GM12878 (cell line): Measurements from ENCODE around the gene SHC3. TPM values are rescaled to one million over a fixed set of nuclear protein-coding genes. Genes with fewer than 3 reads are reported as not detected.

ENCODE experiments used
- ATAC-seq: fragments of 200-7000 bp; cut with Tn5 transposase; 3 replicates; pipeline ENCODE4 v1.9.1; 2020; ENCODE audit warnings: mild to moderate bottlenecking, moderate library complexity
- BruUV-seq: library from RNA; stranded (reverse); fragments of 400-500 nt; replicated peaks from 2 replicates; lab custom pipeline; 2021; lab: Mats Ljungman, UMichigan
- CTCF ChIA-PET: fragments of 300-600 bp; sonication (Branson Sonifier 250); formaldehyde crosslinking; extraction: SDS; loops from one replicate; lab custom pipeline; 2021; ENCODE audit warnings: inconsistent platforms; lab: Yijun Ruan, JAX
- POLR2A ChIA-PET: fragments of 350-600 bp; formaldehyde crosslinking; extraction: SDS; loops from one replicate; lab custom pipeline; 2021; ENCODE audit warnings: inconsistent platforms; lab: Charles Lee
- RAD21 ChIA-PET: fragments of 300-600 bp; sonication (Branson Sonifier 250); formaldehyde crosslinking; loops from one replicate; lab custom pipeline; 2023; ENCODE audit warnings: antibody characterized with exemption; ENCODE audit not compliant: unreplicated experiment; lab: Charles Lee
- SMC1A ChIA-PET: fragments of 300-600 bp; sonication (Branson Sonifier 250); formaldehyde crosslinking; loops from one replicate; lab custom pipeline; 2023; ENCODE audit not compliant: unreplicated experiment, uncharacterized antibody; lab: Charles Lee
- DNase-seq: peaks from one replicate; pipeline ENCODE4 v3.0.0-alpha.2; 2011; ENCODE audit warnings: low read depth, low spot score
- FAIRE-seq: peaks from 3 replicates; lab custom pipeline; 2011; peaks lifted over from hg19 to GRCh38; lab: Jason Lieb, UNC
- H2AFZ ChIP-seq: 2 replicates; pipeline ENCODE4 v1.6.0; 2011; ENCODE audit warnings: low read depth, low read length, control low read depth; ENCODE audit not compliant: control insufficient read depth
- H3K27ac ChIP-seq: 2 replicates; pipeline ENCODE4 v1.5.1; 2011; ENCODE audit warnings: control low read depth; ENCODE audit not compliant: control insufficient read depth, insufficient read depth
- H3K27me3 ChIP-seq, 2 experiments: replicated peaks in 1 of 2; 2 replicates each; pipeline versions ENCODE4 v1.6.0 to v1.6.1; 2011; ENCODE audit warnings: low read length in 1 of 2; ENCODE audit not compliant: control insufficient read depth in 2 of 2, insufficient read depth in 2 of 2
- H3K36me3 ChIP-seq, 2 experiments: 2 replicates each; pipeline ENCODE4 v1.5.1; 2011; ENCODE audit warnings: low read length in 1 of 2; ENCODE audit not compliant: control insufficient read depth in 2 of 2, insufficient read depth in 2 of 2
- H3K4me1 ChIP-seq: 2 replicates; pipeline ENCODE4 v1.6.1; 2011; ENCODE audit warnings: mild to moderate bottlenecking, low read length, moderate library complexity, mixed read lengths; ENCODE audit not compliant: control insufficient read depth, insufficient read depth
- H3K4me2 ChIP-seq: 2 replicates; pipeline ENCODE4 v1.6.0; 2011; ENCODE audit warnings: control low read depth; ENCODE audit not compliant: control insufficient read depth, insufficient read depth
- H3K4me3 ChIP-seq: fragments of 200-600 bp; sonication (generic); 2 replicates; pipeline ENCODE4 v1.5.1; 2016
- H3K79me2 ChIP-seq: 2 replicates; pipeline ENCODE4 v1.6.0; 2011; ENCODE audit warnings: low read length; ENCODE audit not compliant: control insufficient read depth, insufficient read depth
- H3K9ac ChIP-seq: 2 replicates; pipeline ENCODE4 v1.8.0; 2011; ENCODE audit warnings: low read length, control low read depth, mixed read lengths; ENCODE audit not compliant: control insufficient read depth, insufficient read depth
- H3K9me3 ChIP-seq: replicated peaks from 3 replicates; pipeline ENCODE4 v1.5.1; 2011; ENCODE audit warnings: mild to moderate bottlenecking, low read length; ENCODE audit not compliant: control insufficient read depth, insufficient read depth
- H4K20me1 ChIP-seq: 2 replicates; pipeline ENCODE4 v1.6.0; 2011; ENCODE audit not compliant: control insufficient read depth, insufficient read depth
- ATF7 ChIP-seq: fragments of 450-650 bp; IDR thresholded peaks from 2 replicates; pipeline ENCODE4 v1.6.1; 2016; ENCODE audit warnings: low read depth, mild to moderate bottlenecking
- CEBPB ChIP-seq, 2 experiments: fragments of 150-350 bp in 1 of 2; IDR thresholded peaks; 2 replicates each; pipeline ENCODE4 v1.6.1; 2012 to 2014; ENCODE audit warnings: low read depth in 2 of 2, low read length in 2 of 2, borderline replicate concordance in 1 of 2, inconsistent platforms in 1 of 2
- JUNB ChIP-seq: IDR thresholded peaks from 2 replicates; pipeline ENCODE4 v1.6.1; 2016; ENCODE audit warnings: antibody characterized with exemption, mild to moderate bottlenecking
- MEF2A ChIP-seq: IDR thresholded peaks from 2 replicates; pipeline ENCODE4 v1.6.1; 2011; ENCODE audit warnings: low read depth, mild to moderate bottlenecking, low read length, moderate library complexity; ENCODE audit not compliant: insufficient read depth
- RELA ChIP-seq: fragments of 450-650 bp; IDR thresholded peaks from 2 replicates; pipeline ENCODE4 v1.8.0; 2014; ENCODE audit warnings: borderline replicate concordance; ENCODE audit not compliant: partially characterized antibody
- RUNX3 ChIP-seq: IDR thresholded peaks from 2 replicates; pipeline ENCODE4 v1.6.1; 2012; ENCODE audit warnings: low read length, inconsistent platforms
- ZNF274 ChIP-seq: IDR thresholded peaks from one replicate; pipeline ENCODE4 v1.8.0; 2011; ENCODE audit not compliant: insufficient read length, insufficient read depth
- WGBS: methylation state at CpG from one replicate; pipeline ENCODE4 v1.1.6; 2016; ENCODE audit warnings: low lambda C conversion rate; ENCODE audit not compliant: insufficient replicate concordance, insufficient coverage; ENCODE audit errors: missing lambda C conversion rate; 5-methylcytosine and 5-hydroxymethylcytosine counted together
- in situ Hi-C: fragments of 300-500 bp; cut with MboI; formaldehyde crosslinking; loops from 9 replicates; pipeline ENCODE4 v1.14.3; 2018; ENCODE audit warnings: mixed read lengths
- intact Hi-C: fragments of 100-400 bp; cut with micrococcal nuclease; formaldehyde crosslinking; loops from one replicate; pipeline ENCODE4 v1.14.2; 2022; ENCODE audit not compliant: unreplicated experiment
- polyA plus RNA-seq, 11 experiments: library from polyadenylated mRNA; depleted of rRNA in 4 of 11; unstranded in 6 of 11; stranded (reverse) in 5 of 11; fragments of >200 nt; fragmentation: Nextera tagmentation in 4 of 11; fragmentation: Illumina TruSeq in 1 of 11; extraction: Ambion mirVana in 4 of 11; extraction: Trizol in 1 of 11; gene quantifications; 1 replicate in 1 of 11; 2 replicates in 10 of 11; pipeline versions ENCODE4 v1.2.1 to v1.2.3, GENCODE V29; 2011 to 2016; ENCODE audit warnings: inconsistent platforms in 2 of 11, missing spikeins in 2 of 11, low read depth in 1 of 11
- total RNA-seq, 4 experiments: library from RNA; depleted of rRNA in 3 of 4; stranded (reverse); fragments of >200 nt in 3 of 4; fragmentation: Illumina TruSeq in 1 of 4; extraction: Trizol in 1 of 4; gene quantifications; 2 replicates each; pipeline versions ENCODE4 v1.2.1 to v1.2.3, GENCODE V29; 2013 to 2021
- TF ChIP-seq, protein P1 (sequence below): IDR thresholded peaks from 2 replicates; pipeline ENCODE4 v1.6.1; 2012; ENCODE audit warnings: mild to moderate bottlenecking, low read depth, low read length

Gene SHC3
- total and polyA plus RNA-seq, 10 of the 15 experiments (the other 5 are each of a cell fraction or from before 2014, with no cell fraction given) = 0.01 to 0.06 TPM; not detected in 8

DNA sequence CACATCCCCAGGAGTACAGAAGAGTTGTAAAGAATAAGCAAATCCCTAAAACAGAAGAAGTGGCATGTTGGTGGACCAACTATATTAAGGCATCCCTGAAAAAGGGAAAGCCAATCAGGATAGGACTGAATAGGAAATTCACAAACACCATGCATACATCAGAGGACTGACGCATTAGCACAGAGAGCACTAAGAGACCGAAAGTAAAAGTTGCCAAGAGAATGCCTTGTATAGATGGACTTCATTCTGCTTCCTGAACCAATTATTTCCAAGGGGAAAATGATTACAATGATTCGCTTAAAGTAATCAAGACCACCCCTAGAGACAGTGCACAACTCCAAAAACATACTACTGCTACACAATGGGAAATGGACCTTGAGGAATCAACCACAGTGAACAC is 33.5 kb downstream of the SHC3 start:
- no peak overlapping the region for H2AFZ ChIP-seq
- no peaks in the 10 kb centered on the region; a peak in 1 of 4 replicates for H3K27me3 ChIP-seq
- no peak overlapping the region for H3K9ac ChIP-seq
- TF ChIP-seq, protein P1, sequence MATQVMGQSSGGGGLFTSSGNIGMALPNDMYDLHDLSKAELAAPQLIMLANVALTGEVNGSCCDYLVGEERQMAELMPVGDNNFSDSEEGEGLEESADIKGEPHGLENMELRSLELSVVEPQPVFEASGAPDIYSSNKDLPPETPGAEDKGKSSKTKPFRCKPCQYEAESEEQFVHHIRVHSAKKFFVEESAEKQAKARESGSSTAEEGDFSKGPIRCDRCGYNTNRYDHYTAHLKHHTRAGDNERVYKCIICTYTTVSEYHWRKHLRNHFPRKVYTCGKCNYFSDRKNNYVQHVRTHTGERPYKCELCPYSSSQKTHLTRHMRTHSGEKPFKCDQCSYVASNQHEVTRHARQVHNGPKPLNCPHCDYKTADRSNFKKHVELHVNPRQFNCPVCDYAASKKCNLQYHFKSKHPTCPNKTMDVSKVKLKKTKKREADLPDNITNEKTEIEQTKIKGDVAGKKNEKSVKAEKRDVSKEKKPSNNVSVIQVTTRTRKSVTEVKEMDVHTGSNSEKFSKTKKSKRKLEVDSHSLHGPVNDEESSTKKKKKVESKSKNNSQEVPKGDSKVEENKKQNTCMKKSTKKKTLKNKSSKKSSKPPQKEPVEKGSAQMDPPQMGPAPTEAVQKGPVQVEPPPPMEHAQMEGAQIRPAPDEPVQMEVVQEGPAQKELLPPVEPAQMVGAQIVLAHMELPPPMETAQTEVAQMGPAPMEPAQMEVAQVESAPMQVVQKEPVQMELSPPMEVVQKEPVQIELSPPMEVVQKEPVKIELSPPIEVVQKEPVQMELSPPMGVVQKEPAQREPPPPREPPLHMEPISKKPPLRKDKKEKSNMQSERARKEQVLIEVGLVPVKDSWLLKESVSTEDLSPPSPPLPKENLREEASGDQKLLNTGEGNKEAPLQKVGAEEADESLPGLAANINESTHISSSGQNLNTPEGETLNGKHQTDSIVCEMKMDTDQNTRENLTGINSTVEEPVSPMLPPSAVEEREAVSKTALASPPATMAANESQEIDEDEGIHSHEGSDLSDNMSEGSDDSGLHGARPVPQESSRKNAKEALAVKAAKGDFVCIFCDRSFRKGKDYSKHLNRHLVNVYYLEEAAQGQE = no peak
- no peak for TF ChIP-seq RELA
- TF ChIP-seq JUNB = no peak
- TF ChIP-seq CEBPB (IDR thresholded peaks at IDR 0.05; ENCODE audit: borderline replicate concordance in 1 of 2, low read depth in 2 of 2, low read length in 2 of 2) = no peak
- TF ChIP-seq ZNF274 = no peak
- no peak for TF ChIP-seq RUNX3
- TF ChIP-seq ATF7 = no peak
- no peak for TF ChIP-seq MEF2A
- no peak overlapping the region for H3K4me2 ChIP-seq
- POLR2A ChIA-PET = no interaction called here
- intact Hi-C loops (no loop called here), in situ Hi-C loops (no loop called here)
- no peak overlapping the region for H3K4me3 ChIP-seq
- no peak for DNase-seq
- H3K27ac ChIP-seq = no peak overlapping the region
- SMC1A ChIA-PET = no interaction called here
- no TSS peak for BruUV-seq
- H3K9me3 ChIP-seq = no peaks in the 10 kb centered on the region
- H4K20me1 ChIP-seq = no peaks in the 10 kb centered on the region
- no peaks in the 10 kb centered on the region for H3K36me3 ChIP-seq
- FAIRE-seq = no peak
- no peak for ATAC-seq
- CTCF ChIA-PET = no interaction called here
- H3K4me1 ChIP-seq = no peaks in the 10 kb centered on the region
- 62% methylated on average over 3 of the region's 3 CpGs for WGBS
- no peaks in the 10 kb centered on the region for H3K79me2 ChIP-seq
- RAD21 ChIA-PET = no interaction called here
